CD4-positive, alpha-beta T cell (primary cell): ENCODE results near the gene TPT1. TPM values are rescaled to one million over a fixed set of nuclear protein-coding genes. Genes with fewer than 3 reads are reported as not detected.

Source experiments
- ATAC-seq: fragments of 200-7000 bp; cut with Tn5 transposase; one replicate; pipeline ENCODE4 v1.10.0; 2022; ENCODE audit warnings: mild to moderate bottlenecking; ENCODE audit not compliant: poor library complexity
- CTCF ChIA-PET: fragments of 350-600 bp; sonication (Branson Sonifier 250); formaldehyde crosslinking; loops from one replicate; lab custom pipeline; 2021; ENCODE audit warnings: antibody characterized with exemption, inconsistent platforms; lab: Charles Lee
- POLR2A ChIA-PET: fragments of 350-600 bp; sonication (Branson Sonifier 250); formaldehyde crosslinking; loops from one replicate; lab custom pipeline; 2021; ENCODE audit warnings: antibody characterized with exemption, inconsistent platforms; lab: Charles Lee
- DNase-seq, 14 experiments: peaks; one replicate each; pipeline ENCODE4 v3.0.0-alpha.2; 2013 to 2020; ENCODE audit warnings: mixed read lengths in 2 of 14
- H3K27ac ChIP-seq, 2 donors: one replicate each; pipeline versions ENCODE4 v1.5.1 to v1.7.0; 2013; ENCODE audit warnings: low read length in 2 of 2, low read depth in 1 of 2, mild to moderate bottlenecking in 1 of 2
- H3K27me3 ChIP-seq, 2 experiments: 1 replicate in 1 of 2; 2 replicates in 1 of 2; pipeline versions ENCODE4 v1.6.1 to v1.7.0; 2013; ENCODE audit warnings: low read length in 2 of 2, control low read depth in 1 of 2, mild to moderate bottlenecking in 1 of 2, moderate library complexity in 1 of 2; ENCODE audit not compliant: insufficient read depth in 2 of 2, control insufficient read depth in 1 of 2
- H3K36me3 ChIP-seq: one replicate; pipeline ENCODE4 v1.6.1; 2013; ENCODE audit warnings: low read length, control low read depth; ENCODE audit not compliant: insufficient read depth
- H3K4me1 ChIP-seq: one replicate; pipeline ENCODE4 v1.6.1; 2013; ENCODE audit warnings: low read length, control low read depth; ENCODE audit not compliant: insufficient read depth
- H3K4me3 ChIP-seq: one replicate; pipeline ENCODE4 v1.5.1; 2013; ENCODE audit warnings: mild to moderate bottlenecking, low read length, moderate library complexity
- H3K9me3 ChIP-seq, 2 experiments: 1 replicate in 1 of 2; 2 replicates in 1 of 2; pipeline versions ENCODE4 v1.6.1 to v1.7.0; 2013; ENCODE audit warnings: low read length in 2 of 2, mild to moderate bottlenecking in 2 of 2, control low read depth in 1 of 2, moderate library complexity in 1 of 2; ENCODE audit not compliant: control insufficient read depth in 1 of 2, insufficient read depth in 1 of 2
- H3K27ac Mint-ChIP-seq: one replicate; pipeline ENCODE4 v1.8.0; 2020; ENCODE audit warnings: mixed read lengths
- H3K27me3 Mint-ChIP-seq: one replicate; pipeline ENCODE4 v1.8.0; 2021; ENCODE audit warnings: mixed read lengths
- H3K36me3 Mint-ChIP-seq: one replicate; pipeline ENCODE4 v1.8.0; 2021; ENCODE audit warnings: low read depth, mixed read lengths
- H3K4me1 Mint-ChIP-seq: one replicate; pipeline ENCODE4 v1.8.0; 2021; ENCODE audit warnings: low read depth, mixed read lengths
- H3K4me3 Mint-ChIP-seq: one replicate; pipeline ENCODE4 v1.8.0; 2020; ENCODE audit warnings: mild to moderate bottlenecking, mixed read lengths
- H3K9me3 Mint-ChIP-seq: one replicate; pipeline ENCODE4 v1.8.0; 2020; ENCODE audit warnings: mixed read lengths
- intact Hi-C, 2 experiments: fragments of 100-400 bp; cut with DNase I in 1 of 2; cut with micrococcal nuclease in 1 of 2; formaldehyde crosslinking; loops; one replicate each; pipeline versions ENCODE4 v1.15.1 to v1.9.0; 2023 to 2025; cut with DNase I, micrococcal nuclease
- total RNA-seq, 174 experiments: library from RNA in 2 of 174; stranded (reverse) in 2 of 174; gene quantifications; one replicate each; pipeline ENCODE4 v1.2.3 and lab custom pipeline; 2021 to 2026
- TF ChIP-seq, protein P1 (sequence below): fragments of 200-600 bp; IDR thresholded peaks from one replicate; pipeline ENCODE4 v1.8.0; 2022; ENCODE audit warnings: antibody characterized with exemption, mild to moderate bottlenecking

TPT1 gene
- total RNA-seq, 2 experiments from 2014 or later, result 8,742 to 8,834 TPM

GRCh38 chr13:45364876-45365557 is 24.0 kb upstream of the TPT1 start:
- Histone ChIP-seq H3K4me1 (peaks cover 30% of the 10 kb centered on the region), H3K36me3 (peaks cover 8% of the 10 kb centered on the region), H3K9me3 (no peaks in the 10 kb centered on the region), H3K4me3 (no peak overlapping the region), H3K27me3 (no peaks in the 10 kb centered on the region), H3K27ac (no peak overlapping the region)
- intact Hi-C loops, result loop anchor here in 1 of 2 experiments (10.0 kb wide), 1 partner anchor 100 kb away; the partner anchor contains the start of gene COG3
- peaks cover 50% of the 10 kb centered on the region for H3K4me1 Mint-ChIP-seq
- H3K9me3 Mint-ChIP-seq, result no peaks in the 10 kb centered on the region
- peaks cover 17% of the 10 kb centered on the region for H3K36me3 Mint-ChIP-seq
- ChIA-PET POLR2A (interaction anchor here (0.9 to 7.4 kb wide), 4 partner anchors 25 to 118 kb away, joined by 3 to 81 read pairs (median 3); partner anchors contain the start of genes SLC25A30 and TPT1), CTCF (no interaction called here)
- TF ChIP-seq, protein P1, sequence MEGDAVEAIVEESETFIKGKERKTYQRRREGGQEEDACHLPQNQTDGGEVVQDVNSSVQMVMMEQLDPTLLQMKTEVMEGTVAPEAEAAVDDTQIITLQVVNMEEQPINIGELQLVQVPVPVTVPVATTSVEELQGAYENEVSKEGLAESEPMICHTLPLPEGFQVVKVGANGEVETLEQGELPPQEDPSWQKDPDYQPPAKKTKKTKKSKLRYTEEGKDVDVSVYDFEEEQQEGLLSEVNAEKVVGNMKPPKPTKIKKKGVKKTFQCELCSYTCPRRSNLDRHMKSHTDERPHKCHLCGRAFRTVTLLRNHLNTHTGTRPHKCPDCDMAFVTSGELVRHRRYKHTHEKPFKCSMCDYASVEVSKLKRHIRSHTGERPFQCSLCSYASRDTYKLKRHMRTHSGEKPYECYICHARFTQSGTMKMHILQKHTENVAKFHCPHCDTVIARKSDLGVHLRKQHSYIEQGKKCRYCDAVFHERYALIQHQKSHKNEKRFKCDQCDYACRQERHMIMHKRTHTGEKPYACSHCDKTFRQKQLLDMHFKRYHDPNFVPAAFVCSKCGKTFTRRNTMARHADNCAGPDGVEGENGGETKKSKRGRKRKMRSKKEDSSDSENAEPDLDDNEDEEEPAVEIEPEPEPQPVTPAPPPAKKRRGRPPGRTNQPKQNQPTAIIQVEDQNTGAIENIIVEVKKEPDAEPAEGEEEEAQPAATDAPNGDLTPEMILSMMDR, result no peak
- no peak for DNase-seq
- H3K27me3 Mint-ChIP-seq, result no peaks in the 10 kb centered on the region
- H3K4me3 Mint-ChIP-seq, result no peak overlapping the region
- peak overlapping the region; percentile 49 for H3K27ac Mint-ChIP-seq
- no peak for ATAC-seq

GRCh38 chr13:45362939-45363338 is 22.0 kb upstream of the TPT1 start:
- CTCF ChIA-PET, result interaction anchor here (0.8 kb wide), 1 partner anchor 8 kb away, joined by 3 read pairs; no protein-coding TSS in a partner anchor
- no peaks in the 10 kb centered on the region for H3K9me3 ChIP-seq
- no peak overlapping the region for H3K4me3 ChIP-seq
- Mint-ChIP-seq H3K27me3 (no peaks in the 10 kb centered on the region), H3K9me3 (no peaks in the 10 kb centered on the region), H3K4me1 (peaks cover 29% of the 10 kb centered on the region), H3K27ac (no peak overlapping the region), H3K36me3 (peaks cover 30% of the 10 kb centered on the region), H3K4me3 (no peak overlapping the region)
- TF ChIP-seq, protein P1, result no peak
- POLR2A ChIA-PET, result interaction anchor here (1.5 kb wide), 1 partner anchor 12 kb away, joined by 3 read pairs; no protein-coding TSS in a partner anchor
- intact Hi-C loops, result loop anchor here in 1 of 2 experiments (2.0 to 10.0 kb wide), 2 partner anchors 20 to 102 kb away; partner anchors contain the start of gene COG3
- H3K27me3 ChIP-seq, result no peaks in the 10 kb centered on the region
- ATAC-seq, result no peak
- peak in 2 of 14 experiments; percentile 20 to 30 for DNase-seq
- peaks cover 8% of the 10 kb centered on the region for H3K36me3 ChIP-seq
- peaks cover 21% of the 10 kb centered on the region for H3K4me1 ChIP-seq
- no peak overlapping the region for H3K27ac ChIP-seq

DNA sequence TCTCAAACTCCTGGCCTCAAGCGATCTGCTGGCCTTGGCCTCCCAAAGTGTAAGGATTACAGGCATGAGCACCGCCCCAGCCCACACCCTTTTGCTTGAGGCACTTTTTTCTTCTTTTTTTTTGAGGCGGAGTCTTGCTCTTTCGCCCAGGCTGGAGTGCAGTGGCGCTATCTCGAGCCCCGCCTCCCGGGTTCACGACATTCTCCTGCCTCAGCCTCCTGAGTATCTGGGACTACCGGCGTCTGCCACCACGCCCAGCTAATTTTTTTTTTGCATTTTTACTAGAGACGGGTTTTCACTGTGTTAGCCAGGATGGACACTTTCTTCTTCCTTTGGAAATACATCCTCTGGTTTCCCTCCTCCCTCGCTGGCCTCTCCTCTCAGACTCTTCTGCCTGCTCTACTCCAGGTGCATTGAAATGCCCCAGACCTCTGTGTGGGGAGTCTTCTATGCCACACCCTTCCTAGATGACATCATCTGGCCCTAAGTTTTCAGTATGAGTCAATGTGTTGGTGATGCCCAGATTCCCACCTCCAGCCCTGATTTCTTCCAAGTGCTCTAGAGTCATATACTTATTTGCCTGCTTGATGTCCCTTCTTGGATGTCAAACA is 20.7 kb upstream of the TPT1 start:
- CTCF ChIA-PET, result interaction anchor here (0.8 kb wide), 1 partner anchor 9 kb away, joined by 3 read pairs; no protein-coding TSS in a partner anchor

More for the DNA sequence above, 20.7 kb upstream of the TPT1 start:
- TF ChIP-seq, protein P1, result no peak
- Mint-ChIP-seq H3K36me3 (peaks cover 33% of the 10 kb centered on the region), H3K4me3 (no peak overlapping the region), H3K9me3 (no peaks in the 10 kb centered on the region), H3K4me1 (peaks cover 25% of the 10 kb centered on the region), H3K27ac (peak overlapping the region; percentile 28), H3K27me3 (no peaks in the 10 kb centered on the region)
- DNase-seq (peak in 1 of 14 experiments; percentile 28), ATAC-seq (no peak)
- Histone ChIP-seq H3K4me3 (no peak overlapping the region), H3K27me3 (no peaks in the 10 kb centered on the region), H3K36me3 (peaks cover 14% of the 10 kb centered on the region), H3K9me3 (no peaks in the 10 kb centered on the region), H3K4me1 (peaks cover 9% of the 10 kb centered on the region), H3K27ac (no peak overlapping the region)
- POLR2A ChIA-PET, result no interaction called here
- intact Hi-C loops, result loop anchor here in 1 of 2 experiments (2.0 to 10.0 kb wide), 2 partner anchors 19 to 103 kb away; partner anchors contain the start of gene COG3
